Stimulated activated CD4-positive, alpha-beta T cell treated with anti-CD3 and anti-CD28 coated beads, Interleukin-1b, Interleukin-23, amount 100 ng/mL, for 24 hours (primary cell): ENCODE measurements around the gene SLC46A2.

Experiments
- DNase-seq, 4 experiments: peaks; one replicate each; pipeline ENCODE4 v3.0.0-alpha.2; 2020; ENCODE audit warnings: low read depth in 4 of 4, low spot score in 1 of 4

The SLC46A2 gene

GRCh38 chr9:112886351-112886750 is 4.3 kb downstream of the SLC46A2 start:
- no peak for DNase-seq

GRCh38 chr9:112885324-112885723 is 5.4 kb downstream of the SLC46A2 start:
- no peak for DNase-seq

- DNase-seq = no peak
Observed at GRCh38 chr9:112884721-112885120, 6.0 kb downstream of the SLC46A2 start.

- no peak for DNase-seq
Observed at GRCh38 chr9:112884101-112884500, 6.6 kb downstream of the SLC46A2 start.

- DNase-seq = no peak
Observed at GRCh38 chr9:112881331-112881730, 9.3 kb downstream of the SLC46A2 start.

GRCh38 chr9:112880650-112881049 is 10.0 kb downstream of the SLC46A2 start:
- no peak for DNase-seq

- DNase-seq = no peak
Observed at GRCh38 chr9:112878752-112879151, 11.9 kb downstream of the SLC46A2 start.

GRCh38 chr9:112873773-112874405 is 16.8 kb downstream of the SLC46A2 start:
- DNase-seq = no peak

GRCh38 chr9:112872019-112872418 is 18.7 kb downstream of the SLC46A2 start:
- DNase-seq = no peak

- no peak for DNase-seq
Observed at GRCh38 chr9:112870556-112870955, 20.1 kb downstream of the SLC46A2 start.

GRCh38 chr9:112869917-112870316 is 20.8 kb downstream of the SLC46A2 start:
- DNase-seq = no peak

- DNase-seq = no peak
Observed at GRCh38 chr9:112869041-112869529, 21.6 kb downstream of the SLC46A2 start.

GRCh38 chr9:112868461-112868860 is 22.2 kb downstream of the SLC46A2 start:
- no peak for DNase-seq

- peak in 1 of 4 experiments; percentile 4 for DNase-seq
Observed at GRCh38 chr9:112867275-112867991, 23.2 kb downstream of the SLC46A2 start.

- no peak for DNase-seq
Observed at GRCh38 chr9:112866662-112867274, 23.9 kb downstream of the SLC46A2 start.

GRCh38 chr9:112864982-112865381 is 25.7 kb downstream of the SLC46A2 start:
- DNase-seq = no peak

GRCh38 chr9:112864403-112864802 is 26.3 kb downstream of the SLC46A2 start:
- no peak for DNase-seq

- no peak for DNase-seq
Observed at GRCh38 chr9:112863746-112864145, 26.9 kb downstream of the SLC46A2 start.

- DNase-seq = no peak
Observed at GRCh38 chr9:112863214-112863613, 27.5 kb downstream of the SLC46A2 start.

- DNase-seq = no peak
Observed at GRCh38 chr9:112861638-112862555, 28.8 kb downstream of the SLC46A2 start.

GRCh38 chr9:112861155-112861554 is 29.5 kb downstream of the SLC46A2 start:
- DNase-seq = no peak
